Fibroblast of upper back skin (primary cell): Measurements from ENCODE around the gene P2RX6.
"Not testable (repeated sequence)": the region's sequence is repeated elsewhere in the genome, so short reads cannot be mapped to it uniquely, and the experiment has no call there.

Experiments used
- DNase-seq: peaks from one replicate; pipeline ENCODE4 v3.0.0-alpha.2; 2013

P2RX6 gene

GRCh38 chr22:20995329-20996030 lies 19.5 kb upstream of the P2RX6 start:
- DNase-seq = no peak

DNA sequence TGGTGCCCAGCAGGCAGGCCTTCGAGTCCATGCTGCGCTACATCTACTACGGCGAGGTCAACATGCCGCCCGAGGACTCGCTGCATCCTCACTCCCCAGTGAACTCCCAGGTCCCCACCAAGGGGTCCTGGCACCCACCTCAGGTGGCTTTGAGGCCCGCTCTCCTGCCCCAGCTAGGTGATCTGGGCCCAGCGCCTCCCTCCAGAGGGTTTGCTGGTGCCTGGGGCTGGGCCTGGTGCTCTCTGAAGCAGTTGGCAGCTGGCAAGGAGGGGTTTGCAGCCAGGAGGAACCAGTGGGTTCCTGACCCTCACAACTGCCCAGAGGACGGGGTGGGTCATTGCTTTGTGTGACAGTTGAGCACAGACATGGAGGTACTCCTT lies 18.9 kb upstream of the P2RX6 start:
- no peak for DNase-seq

GRCh38 chr22:20996598-20997535 lies 18.1 kb upstream of the P2RX6 start:
- no peak for DNase-seq

DNA sequence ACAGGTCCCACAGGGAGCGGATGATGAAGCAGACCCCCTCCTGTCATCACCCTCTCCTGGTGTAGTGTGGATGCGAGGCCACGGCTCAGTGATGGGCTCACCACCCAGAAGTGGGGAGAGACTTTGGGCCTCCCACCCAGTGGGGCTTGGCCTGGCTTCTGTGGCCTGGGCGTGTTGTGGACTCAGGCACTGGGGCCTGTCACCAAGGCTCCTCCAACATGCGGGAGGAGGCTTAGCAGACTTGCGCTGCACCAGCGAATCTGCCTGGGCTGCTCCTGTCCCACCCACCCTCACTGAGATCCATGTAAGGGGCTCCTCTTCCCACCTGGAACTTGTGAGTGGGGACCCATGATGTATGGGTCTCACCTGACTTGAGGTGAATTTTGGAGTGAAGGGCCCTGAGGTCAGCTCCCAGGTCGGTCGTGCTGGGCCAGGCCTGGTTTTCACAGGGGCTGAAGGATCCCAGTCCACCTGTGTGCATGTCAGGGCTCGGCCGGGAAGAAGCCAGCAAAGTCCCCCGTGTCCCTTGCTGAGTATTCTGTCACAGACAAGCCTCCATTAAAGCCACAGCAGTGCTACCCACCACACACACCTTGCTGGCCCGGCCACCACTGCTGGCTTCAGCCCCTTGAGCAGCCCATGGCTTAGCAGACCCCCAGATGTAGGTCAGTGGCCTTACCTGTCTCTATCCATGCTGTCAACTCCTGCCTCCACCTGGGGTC lies 17.3 kb upstream of the P2RX6 start:
- DNase-seq = no peak

DNA sequence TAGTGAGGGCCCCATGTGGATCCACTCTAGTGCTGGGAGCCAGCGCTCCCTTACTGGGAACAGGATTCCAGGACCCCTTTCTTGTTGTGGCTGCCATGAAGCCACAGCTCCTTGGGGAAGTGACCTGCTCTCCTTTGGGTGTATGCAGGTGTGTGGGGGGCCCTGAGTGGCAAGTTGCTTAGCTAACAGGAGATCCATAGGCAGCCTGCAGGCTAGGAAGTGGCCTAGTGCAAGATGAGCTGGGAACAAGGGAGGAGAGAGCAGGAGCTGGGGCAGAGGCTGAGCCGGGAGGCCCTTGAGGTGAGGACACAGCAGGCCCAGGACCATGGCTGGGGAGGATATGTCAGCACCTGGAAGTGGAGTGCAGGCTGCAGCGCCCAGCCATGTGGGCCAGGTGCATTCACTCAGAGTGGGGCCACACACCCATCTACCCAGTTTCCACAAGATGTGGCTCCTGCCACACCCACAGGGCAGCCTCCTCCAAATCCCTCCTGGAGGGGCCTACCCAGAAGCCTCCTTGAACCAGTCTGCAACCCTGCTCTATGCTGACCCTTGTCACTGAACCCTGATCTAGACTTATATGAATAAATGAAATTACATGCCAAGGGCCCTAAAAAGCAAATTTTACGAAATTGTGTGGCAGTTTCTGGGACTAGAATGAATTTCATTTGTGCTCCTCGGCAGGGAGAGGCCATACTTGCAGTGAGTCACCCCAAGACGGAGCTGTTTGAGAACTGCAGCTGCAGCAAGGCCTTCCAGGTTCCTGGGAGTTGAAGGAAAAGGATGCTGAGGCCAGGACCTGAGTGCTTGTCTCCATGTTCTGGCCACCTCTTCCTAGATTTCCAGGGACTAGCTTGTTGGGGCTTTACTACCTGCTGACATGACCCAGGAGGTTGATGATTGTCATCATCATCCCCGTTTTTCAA lies 16.3 kb upstream of the P2RX6 start:
- DNase-seq = no peak

DNA sequence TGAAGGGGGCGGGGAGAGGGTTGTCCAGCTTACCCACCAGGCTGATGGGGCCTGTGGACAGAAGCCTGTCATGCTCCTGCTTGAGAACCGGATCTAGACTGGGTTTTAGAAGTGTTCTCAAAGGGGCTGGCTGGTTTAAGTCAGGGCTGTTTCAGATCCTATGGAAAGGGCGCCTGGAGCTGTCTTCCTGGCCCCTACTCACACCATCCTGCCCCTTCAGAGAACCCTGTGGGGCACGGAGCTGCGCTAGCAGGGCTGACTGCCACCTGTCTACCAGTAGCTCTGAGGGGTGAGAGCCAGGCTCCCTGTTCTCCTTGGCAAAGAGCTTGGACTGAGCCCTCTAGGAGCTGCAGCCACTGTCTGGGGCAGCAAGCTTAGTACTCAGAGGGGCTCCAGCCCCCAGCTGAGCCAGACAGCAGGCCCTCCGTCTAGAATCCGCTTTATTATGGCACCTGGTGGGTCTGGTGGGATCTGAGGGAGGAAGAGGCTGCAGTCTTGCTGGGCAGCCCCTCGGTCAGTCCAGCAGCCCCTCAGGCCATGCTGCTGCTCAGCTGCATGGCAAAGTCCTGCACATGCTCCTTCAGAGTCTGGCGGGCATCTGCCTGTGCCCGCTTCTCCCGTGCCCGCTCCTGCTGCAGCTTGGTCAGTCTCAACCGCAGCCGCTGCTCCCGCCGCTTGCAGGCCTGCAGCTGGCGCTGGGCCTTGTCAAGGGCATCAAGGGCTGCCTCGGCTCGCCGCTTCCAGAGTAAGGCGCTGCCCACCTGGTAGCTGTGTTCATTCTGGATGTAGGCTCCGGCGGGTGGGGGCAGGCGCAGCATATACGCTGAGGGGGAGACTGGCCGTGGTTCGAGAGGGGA lies 15.4 kb upstream of the P2RX6 start:
- DNase-seq = no peak

GRCh38 chr22:21000207-21000986 lies 14.6 kb upstream of the P2RX6 start:
- no peak for DNase-seq

GRCh38 chr22:21000987-21001600 lies 13.9 kb upstream of the P2RX6 start:
- no peak for DNase-seq

GRCh38 chr22:21001601-21002325 lies 13.2 kb upstream of the P2RX6 start, which contains the start of gene THAP7:
Gene THAP7, minus strand, starts transcription at chr22:21002118. Its CDS starts 207 bp downstream, at chr22:21001911.
- DNase-seq = peak; percentile 93

DNA sequence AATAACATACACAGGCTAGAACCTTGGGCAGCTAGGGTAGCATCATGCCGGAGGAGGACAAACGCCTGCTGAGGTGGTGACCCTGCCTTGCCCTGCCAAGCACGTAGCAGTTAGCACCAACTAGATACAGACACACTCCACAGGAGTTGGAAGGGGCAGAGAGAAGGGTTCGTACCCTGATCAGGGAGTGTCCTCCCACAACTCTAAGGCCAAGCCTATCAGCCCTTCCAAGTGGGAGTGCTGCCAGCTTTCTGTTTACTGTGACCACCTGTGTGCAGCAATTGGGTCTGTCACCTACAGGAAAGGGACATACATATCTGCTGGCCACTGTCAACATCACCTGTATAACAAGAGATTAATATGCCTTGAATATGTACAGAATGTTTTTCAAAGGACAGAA lies 11.2 kb upstream of the P2RX6 start:
- no peak for DNase-seq

DNA sequence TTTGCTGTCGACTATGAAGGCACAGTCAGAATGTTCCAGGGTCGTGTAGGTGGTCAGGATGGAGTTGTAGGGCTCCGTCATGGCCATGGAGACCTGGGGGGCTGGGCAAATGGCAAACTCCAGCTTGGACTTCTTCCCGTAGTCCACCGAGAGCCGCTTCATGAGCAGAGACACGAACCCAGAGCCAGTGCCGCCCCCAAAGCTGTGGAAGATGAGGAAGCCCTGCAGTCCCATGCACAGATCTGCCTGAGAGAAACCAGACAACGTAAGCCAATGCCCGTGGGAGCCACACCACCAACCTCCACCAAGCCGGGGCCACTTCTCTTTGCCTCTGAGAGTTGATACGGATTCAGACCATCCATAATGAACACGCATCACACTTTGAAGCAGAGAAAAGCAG lies 5.8 kb upstream of the P2RX6 start:
- DNase-seq = not testable (repeated sequence)

GRCh38 chr22:21009638-21010425 lies 5.1 kb upstream of the P2RX6 start:
- DNase-seq = peak; percentile 45

- DNase-seq = no peak
Measured at GRCh38 chr22:21010426-21011113, 4.4 kb upstream of the P2RX6 start.

- DNase-seq = no peak
Measured at GRCh38 chr22:21012446-21013407, 2.2 kb upstream of the P2RX6 start.

- DNase-seq = no peak
Measured at GRCh38 chr22:21013657-21014201, 1.2 kb upstream of the P2RX6 start.

DNA sequence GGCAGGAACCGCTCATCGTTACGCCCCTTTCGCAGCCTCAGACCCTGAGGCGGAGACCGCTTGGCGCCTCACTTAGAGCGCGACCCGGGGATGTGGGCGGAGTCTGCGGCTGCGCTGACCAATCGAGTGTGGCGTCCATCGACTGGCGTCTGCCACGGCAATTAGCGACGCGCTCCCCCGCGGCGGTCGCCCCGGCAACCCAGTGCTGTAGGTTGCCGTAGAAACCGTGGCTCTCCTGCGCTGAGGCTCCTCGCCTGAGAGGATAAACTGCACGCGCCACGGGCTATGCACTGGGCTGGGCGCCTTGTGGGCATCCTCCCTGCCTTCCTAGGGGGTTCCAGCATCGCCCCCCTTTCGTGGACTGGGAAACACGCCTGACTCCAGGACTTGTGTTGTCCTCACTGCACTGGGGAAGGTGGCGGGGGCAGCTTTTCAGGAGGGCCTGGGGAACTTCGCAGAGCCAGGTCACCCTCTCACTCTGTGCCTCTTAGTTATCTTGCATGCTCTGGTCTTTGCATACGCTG lies 701 bp upstream of the P2RX6 start:
- peak; percentile 88 for DNase-seq
